GM10847 (cell line): ENCODE results near the gene PAX4.

Source experiments
- POLR2A ChIP-seq: IDR thresholded peaks from 2 replicates; pipeline ENCODE4 v1.6.1; 2011; ENCODE audit not compliant: insufficient read length; ENCODE audit errors: extremely low read depth

Gene PAX4

GRCh38 chr7:127600885-127601284 lies 17.1 kb downstream of the PAX4 start:
- TF ChIP-seq POLR2A = no peak

- TF ChIP-seq POLR2A = no peak
Observed at GRCh38 chr7:127598318-127598717, 19.6 kb downstream of the PAX4 start.

- no peak for TF ChIP-seq POLR2A
Observed at GRCh38 chr7:127595737-127596136, 22.2 kb downstream of the PAX4 start.

GRCh38 chr7:127594490-127594889 lies 23.5 kb downstream of the PAX4 start:
- no peak for TF ChIP-seq POLR2A

DNA sequence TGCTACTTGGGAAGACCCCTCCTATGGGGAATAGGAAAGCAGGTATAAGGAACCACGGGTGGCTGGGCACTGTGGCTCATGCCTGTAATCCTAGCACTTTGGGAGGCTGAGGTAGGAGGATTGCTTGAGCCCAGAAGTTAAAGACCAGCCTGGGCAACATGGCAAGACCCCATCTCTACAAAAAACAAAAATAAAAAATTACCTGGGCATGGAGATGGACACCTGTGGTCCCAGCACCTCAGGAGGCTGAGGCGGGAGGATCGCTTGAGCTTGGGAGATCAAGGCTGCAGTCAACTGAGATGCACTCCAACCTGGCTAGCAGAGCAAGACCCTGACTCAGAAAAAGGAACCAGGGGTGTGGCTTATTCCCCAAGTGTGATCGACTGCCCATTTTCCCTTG lies 25.4 kb downstream of the PAX4 start:
- no peak for TF ChIP-seq POLR2A

- no peak for TF ChIP-seq POLR2A
Observed at GRCh38 chr7:127591591-127591990, 26.4 kb downstream of the PAX4 start.

DNA sequence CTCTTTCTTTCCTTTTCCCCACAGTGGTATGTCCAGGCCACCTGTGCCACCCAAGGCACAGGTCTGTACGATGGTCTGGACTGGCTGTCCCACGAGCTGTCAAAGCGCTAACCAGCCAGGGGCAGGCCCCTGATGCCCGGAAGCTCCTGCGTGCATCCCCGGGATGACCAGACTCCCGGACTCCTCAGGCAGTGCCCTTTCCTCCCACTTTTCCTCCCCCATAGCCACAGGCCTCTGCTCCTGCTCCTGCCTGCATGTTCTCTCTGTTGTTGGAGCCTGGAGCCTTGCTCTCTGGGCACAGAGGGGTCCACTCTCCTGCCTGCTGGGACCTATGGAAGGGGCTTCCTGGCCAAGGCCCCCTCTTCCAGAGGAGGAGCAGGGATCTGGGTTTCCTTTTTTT lies 26.8 kb downstream of the PAX4 start:
- TF ChIP-seq POLR2A = no peak

DNA sequence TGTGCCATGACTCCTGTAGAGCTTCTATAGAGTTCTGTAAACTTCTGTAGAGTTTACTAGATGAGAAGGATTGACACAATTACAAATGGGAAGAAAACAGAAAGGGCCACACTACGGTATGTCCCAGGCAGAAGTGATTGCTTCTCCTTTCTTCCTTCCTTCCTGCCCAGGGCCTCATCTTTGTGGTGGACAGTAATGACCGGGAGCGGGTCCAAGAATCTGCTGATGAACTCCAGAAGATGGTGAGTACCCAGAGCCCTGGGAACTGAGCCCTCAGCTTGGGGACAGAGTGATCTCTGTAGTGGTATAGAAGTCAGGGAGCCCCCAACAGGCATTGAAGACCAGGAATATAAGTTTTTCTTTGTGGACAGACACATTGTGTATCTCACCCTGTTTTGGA lies 28.0 kb downstream of the PAX4 start:
- TF ChIP-seq POLR2A = no peak

DNA sequence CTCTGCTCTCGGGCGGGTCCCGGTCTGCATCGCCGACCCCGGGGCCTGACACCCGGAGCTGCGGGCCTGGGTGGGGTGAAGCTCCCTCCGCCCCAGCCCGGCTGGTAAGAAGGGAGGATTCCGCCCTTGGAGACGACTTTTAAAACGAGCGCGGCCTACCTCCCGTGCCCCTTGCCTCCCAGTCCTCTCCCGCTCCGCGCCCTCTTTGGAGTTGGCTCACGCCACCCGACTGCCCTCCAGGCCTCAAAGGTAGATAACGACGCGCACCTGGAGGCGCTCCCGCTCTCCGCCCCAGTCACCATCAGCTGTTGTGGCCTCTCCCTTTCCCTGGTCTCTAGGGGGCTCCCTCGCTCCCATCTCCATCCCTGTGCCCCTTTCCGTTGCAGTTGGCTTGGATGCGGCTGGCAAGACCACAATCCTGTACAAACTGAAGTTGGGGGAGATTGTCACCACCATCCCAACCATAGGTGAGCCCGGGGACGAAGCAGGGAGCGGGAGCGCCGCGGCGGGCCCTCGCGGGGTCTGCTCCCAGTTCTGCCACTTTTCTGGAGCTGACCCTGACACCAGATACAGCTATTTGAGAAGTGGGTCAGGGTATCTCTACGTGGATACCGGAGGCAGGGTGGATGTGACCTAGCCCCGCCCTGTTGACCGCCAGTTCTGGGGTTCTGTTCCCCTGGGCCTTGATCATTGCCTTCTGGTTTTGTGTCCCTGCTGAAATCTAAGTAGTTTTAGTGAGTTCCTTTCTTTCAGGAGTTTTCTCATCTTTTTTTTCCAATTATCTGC lies 29.1 kb downstream of the PAX4 start:
- TF ChIP-seq POLR2A = no peak

DNA sequence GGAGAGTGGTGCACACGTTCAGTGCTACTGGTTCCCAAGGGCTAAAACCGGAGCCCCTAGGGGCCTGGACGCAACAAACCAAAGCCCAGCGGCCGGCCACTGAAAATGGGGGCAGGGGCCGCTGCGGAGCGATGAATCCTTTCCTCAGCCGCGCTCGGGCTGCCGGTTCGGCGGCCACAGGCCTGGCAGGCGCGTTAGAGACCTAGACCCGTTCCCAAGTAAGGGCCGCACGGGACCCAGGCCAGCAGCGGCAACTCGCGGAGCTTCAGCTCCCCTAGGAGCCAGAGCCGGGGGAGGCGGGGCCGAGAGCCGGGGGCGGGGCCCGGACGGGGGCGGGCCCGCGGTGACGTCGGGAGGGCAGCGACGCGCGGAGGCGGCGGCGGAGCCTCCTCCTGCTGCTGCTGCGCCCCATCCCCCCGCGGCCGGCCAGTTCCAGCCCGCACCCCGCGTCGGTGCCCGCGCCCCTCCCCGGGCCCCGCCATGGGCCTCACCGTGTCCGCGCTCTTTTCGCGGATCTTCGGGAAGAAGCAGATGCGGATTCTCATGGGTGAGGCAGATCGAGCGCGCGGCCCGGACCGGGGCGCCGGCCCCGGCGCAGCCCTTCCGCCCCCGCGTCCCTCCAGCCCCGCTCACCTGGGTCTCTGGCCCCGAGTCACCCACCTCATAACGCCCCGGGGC lies 29.8 kb downstream of the PAX4 start, which contains the start of gene ARF5:
TSS of gene ARF5 (plus strand) at position 393 of the 678 bp plus-strand sequence. CDS start at position 481, 88 bp downstream.
- peak; percentile 36 for TF ChIP-seq POLR2A

DNA sequence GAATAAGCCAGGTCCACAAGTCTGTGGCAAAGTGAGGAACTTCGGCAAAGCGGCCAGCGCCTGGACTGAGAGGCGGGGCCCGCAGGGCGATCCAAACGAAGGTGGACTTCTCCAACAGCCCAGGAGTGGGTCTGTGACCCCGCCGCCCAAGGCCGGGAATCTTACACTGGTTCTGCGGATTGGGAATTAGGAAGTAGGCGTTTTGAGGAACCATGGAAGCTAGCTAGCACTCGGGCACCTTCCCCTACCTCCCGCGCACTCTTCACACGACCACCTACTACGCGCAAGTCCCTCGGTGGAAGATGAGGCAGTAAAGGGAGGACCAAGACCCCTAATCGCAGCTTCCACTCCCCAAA lies 30.3 kb downstream of the PAX4 start:
- no peak for TF ChIP-seq POLR2A

DNA sequence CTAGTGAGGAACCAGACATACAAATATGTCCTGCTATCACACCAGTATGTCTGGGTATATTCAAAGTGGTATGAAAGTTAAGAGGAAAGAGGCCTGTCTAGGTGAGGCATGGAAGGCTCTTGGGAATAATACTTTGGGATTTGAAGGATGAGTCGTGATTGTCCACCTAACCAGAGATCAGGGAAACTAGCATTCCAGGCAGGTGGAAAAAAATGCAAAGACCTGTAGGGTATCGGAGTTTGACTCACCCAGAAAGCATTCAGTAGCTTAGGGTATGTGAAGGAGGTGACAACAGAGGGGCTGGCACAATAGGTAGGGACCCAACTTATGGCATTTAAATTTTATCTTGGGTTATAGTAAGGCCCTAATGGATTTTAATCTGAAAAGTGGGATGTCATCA lies 31.6 kb downstream of the PAX4 start:
- no peak for TF ChIP-seq POLR2A

GRCh38 chr7:127585044-127585953 lies 32.6 kb downstream of the PAX4 start, which contains the start of gene GCC1:
GCC1 (minus strand) TSS chr7:127585596; CDS start chr7:127585182, 414 bp downstream.
- peak; percentile 93 for TF ChIP-seq POLR2A

DNA sequence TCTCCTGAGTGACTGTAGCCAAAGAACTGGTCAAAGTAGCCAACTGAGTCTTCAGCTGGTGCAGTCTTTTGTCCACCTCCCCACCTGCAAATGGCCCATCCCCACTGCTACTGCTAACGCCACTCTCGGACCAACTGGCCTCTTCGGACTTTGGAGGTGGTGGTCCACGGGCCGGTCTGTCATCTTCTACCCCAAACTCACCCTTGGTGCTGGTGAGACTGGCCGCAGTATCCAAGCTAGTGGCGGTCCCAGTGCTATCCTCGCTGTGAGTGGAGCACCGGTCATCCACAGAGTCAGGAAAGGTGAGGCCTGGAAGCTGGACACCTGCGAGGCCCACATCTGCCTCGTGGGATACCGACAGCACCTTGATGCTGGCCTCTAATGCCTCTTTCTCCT lies 33.3 kb downstream of the PAX4 start:
- no peak for TF ChIP-seq POLR2A

- TF ChIP-seq POLR2A = no peak
Observed at GRCh38 chr7:127582361-127582760, 35.6 kb downstream of the PAX4 start.
